Measurements from ENCODE around the gene SNPH.
A peak's percentile ranks its signal among the peaks of the same experiment; 100 is the strongest.
"Not testable (repeated sequence)": the region's sequence is repeated elsewhere in the genome, so short reads cannot be mapped to it uniquely, and the experiment has no call there.

Gene SNPH

GRCh38 chr20:1341561-1342265 lies 75.6 kb downstream of the SNPH start:
- no peak for DNase-seq

DNA sequence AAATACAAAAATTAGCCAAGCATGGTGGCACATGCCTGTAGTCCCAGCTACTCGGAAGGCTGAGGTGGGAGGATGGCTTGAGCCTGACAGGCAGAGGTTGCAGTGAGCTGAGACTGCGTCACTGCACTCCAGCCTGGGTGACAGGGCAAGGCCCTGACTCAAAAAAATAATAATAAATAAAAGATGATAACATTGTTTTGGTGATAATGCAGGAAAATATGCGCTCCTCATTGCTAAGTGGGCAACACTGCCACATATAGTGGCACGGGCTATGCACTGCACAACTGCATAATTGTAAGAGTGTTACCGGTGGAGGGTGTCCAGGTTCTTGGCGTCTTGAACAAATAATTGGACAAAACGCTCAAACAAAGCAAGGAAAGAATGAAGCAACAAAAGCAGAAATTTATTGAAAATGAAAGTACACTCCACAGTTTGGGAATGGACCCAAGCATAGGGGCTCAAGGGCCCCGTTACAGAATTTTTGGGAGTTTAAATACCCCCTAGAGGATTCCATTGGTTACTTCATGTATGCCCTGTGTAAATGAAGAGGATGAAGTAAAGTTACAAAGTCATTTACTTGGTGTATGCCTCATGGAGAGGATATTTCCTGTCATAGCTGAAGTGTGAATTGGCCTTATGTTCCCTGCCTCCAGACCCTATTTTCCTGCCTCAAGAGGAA lies 77.5 kb downstream of the SNPH start:
- not testable (repeated sequence) for DNase-seq

DNA sequence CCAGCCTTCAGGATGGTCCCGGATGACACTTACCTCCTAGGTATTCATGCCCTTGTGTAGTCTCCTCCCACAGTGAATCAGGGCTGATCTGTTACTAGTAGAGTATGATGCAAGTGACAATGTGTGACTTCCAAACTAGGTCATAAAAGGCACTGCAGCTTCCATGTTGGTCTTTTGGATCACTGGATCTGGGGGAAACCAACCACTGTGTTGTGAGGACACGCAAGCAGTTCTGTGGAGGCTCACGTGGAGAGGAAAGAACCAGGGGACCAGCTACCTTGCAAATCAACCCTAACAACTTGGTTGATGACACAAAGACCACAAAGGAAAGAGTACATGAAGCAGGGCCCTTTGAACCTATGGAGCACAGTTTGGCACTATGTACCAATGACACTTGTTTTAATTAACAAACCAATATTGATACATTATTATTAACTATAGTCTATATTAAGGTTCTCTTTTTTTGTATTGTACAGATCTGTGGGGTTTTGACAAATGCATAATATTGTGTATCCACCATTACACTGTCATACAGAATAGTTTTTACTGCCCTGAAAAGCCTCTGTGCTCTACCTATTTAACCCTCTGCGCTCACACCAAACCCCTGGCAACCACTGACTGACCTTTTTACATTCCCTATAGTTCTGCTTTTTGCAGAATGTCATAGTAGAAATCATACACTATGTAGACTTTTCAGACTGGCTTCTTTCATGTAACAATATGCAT lies 79.1 kb downstream of the SNPH start:
- DNase-seq = no peak

GRCh38 chr20:1345756-1346093 lies 79.6 kb downstream of the SNPH start:
- DNase-seq = no peak

DNA sequence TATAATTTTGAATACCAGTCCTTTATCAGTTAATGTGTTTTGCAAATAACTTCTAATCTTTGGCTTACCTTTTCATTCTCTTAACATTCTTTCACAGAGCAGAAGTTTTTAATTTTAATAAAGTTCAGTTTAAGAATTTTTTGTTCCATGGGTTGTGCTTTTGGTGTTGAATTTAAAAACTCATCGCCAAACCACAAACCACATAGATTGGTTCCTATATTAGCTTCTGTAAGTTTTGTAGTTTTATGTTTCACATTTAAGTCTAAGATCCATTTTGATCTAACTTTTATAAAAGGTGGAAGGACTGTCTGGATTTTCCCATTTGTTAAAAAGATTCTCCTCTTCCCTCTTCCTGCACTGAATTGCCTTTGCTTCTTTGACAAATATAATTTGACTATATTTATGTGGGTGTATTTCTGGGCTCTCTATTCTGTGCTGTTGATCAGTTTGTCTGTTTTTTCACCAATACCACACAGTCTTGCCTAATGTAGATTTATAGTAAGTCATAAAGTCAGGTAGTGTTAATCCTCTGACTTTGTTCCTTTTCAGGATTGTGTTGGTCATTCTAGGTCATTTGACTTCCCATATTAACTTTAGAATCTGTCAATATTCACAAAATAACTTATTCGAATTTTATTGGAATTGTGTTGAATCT lies 80.3 kb downstream of the SNPH start:
- no peak for DNase-seq

- no peak for DNase-seq
Observed at GRCh38 chr20:1353956-1354355, 87.9 kb downstream of the SNPH start.

GRCh38 chr20:1357921-1358671 lies 92.0 kb downstream of the SNPH start:
- peak in 1 of 5 donors; percentile 85 for DNase-seq

All from T-helper 1 cell (primary cell).